GM12878 (cell line): ENCODE data around the gene SGIP1. TPM values are rescaled to one million over a fixed set of nuclear protein-coding genes. Genes with fewer than 3 reads are reported as not detected.

Experiments used
- ATAC-seq: fragments of 200-7000 bp; cut with Tn5 transposase; 3 replicates; pipeline ENCODE4 v1.9.1; 2020; ENCODE audit warnings: mild to moderate bottlenecking, moderate library complexity
- BruUV-seq: library from RNA; stranded (reverse); fragments of 400-500 nt; replicated peaks from 2 replicates; lab custom pipeline; 2021; lab: Mats Ljungman, UMichigan
- CTCF ChIA-PET: fragments of 300-600 bp; sonication (Branson Sonifier 250); formaldehyde crosslinking; extraction: SDS; loops from one replicate; lab custom pipeline; 2021; ENCODE audit warnings: inconsistent platforms; lab: Yijun Ruan, JAX
- POLR2A ChIA-PET: fragments of 350-600 bp; formaldehyde crosslinking; extraction: SDS; loops from one replicate; lab custom pipeline; 2021; ENCODE audit warnings: inconsistent platforms; lab: Charles Lee
- RAD21 ChIA-PET: fragments of 300-600 bp; sonication (Branson Sonifier 250); formaldehyde crosslinking; loops from one replicate; lab custom pipeline; 2023; ENCODE audit warnings: antibody characterized with exemption; ENCODE audit not compliant: unreplicated experiment; lab: Charles Lee
- SMC1A ChIA-PET: fragments of 300-600 bp; sonication (Branson Sonifier 250); formaldehyde crosslinking; loops from one replicate; lab custom pipeline; 2023; ENCODE audit not compliant: unreplicated experiment, uncharacterized antibody; lab: Charles Lee
- DNase-seq: peaks from one replicate; pipeline ENCODE4 v3.0.0-alpha.2; 2011; ENCODE audit warnings: low read depth, low spot score
- FAIRE-seq: peaks from 3 replicates; lab custom pipeline; 2011; peaks lifted over from hg19 to GRCh38; lab: Jason Lieb, UNC
- H2AFZ ChIP-seq: 2 replicates; pipeline ENCODE4 v1.6.0; 2011; ENCODE audit warnings: low read depth, low read length, control low read depth; ENCODE audit not compliant: control insufficient read depth
- H3K27ac ChIP-seq: 2 replicates; pipeline ENCODE4 v1.5.1; 2011; ENCODE audit warnings: control low read depth; ENCODE audit not compliant: control insufficient read depth, insufficient read depth
- H3K27me3 ChIP-seq, 2 experiments: replicated peaks in 1 of 2; 2 replicates each; pipeline versions ENCODE4 v1.6.0 to v1.6.1; 2011; ENCODE audit warnings: low read length in 1 of 2; ENCODE audit not compliant: control insufficient read depth in 2 of 2, insufficient read depth in 2 of 2
- H3K36me3 ChIP-seq, 2 experiments: 2 replicates each; pipeline ENCODE4 v1.5.1; 2011; ENCODE audit warnings: low read length in 1 of 2; ENCODE audit not compliant: control insufficient read depth in 2 of 2, insufficient read depth in 2 of 2
- H3K4me1 ChIP-seq: 2 replicates; pipeline ENCODE4 v1.6.1; 2011; ENCODE audit warnings: mild to moderate bottlenecking, low read length, moderate library complexity, mixed read lengths; ENCODE audit not compliant: control insufficient read depth, insufficient read depth
- H3K4me2 ChIP-seq: 2 replicates; pipeline ENCODE4 v1.6.0; 2011; ENCODE audit warnings: control low read depth; ENCODE audit not compliant: control insufficient read depth, insufficient read depth
- H3K4me3 ChIP-seq: fragments of 200-600 bp; sonication (generic); 2 replicates; pipeline ENCODE4 v1.5.1; 2016
- H3K79me2 ChIP-seq: 2 replicates; pipeline ENCODE4 v1.6.0; 2011; ENCODE audit warnings: low read length; ENCODE audit not compliant: control insufficient read depth, insufficient read depth
- H3K9ac ChIP-seq: 2 replicates; pipeline ENCODE4 v1.8.0; 2011; ENCODE audit warnings: low read length, control low read depth, mixed read lengths; ENCODE audit not compliant: control insufficient read depth, insufficient read depth
- H3K9me3 ChIP-seq: replicated peaks from 3 replicates; pipeline ENCODE4 v1.5.1; 2011; ENCODE audit warnings: mild to moderate bottlenecking, low read length; ENCODE audit not compliant: control insufficient read depth, insufficient read depth
- H4K20me1 ChIP-seq: 2 replicates; pipeline ENCODE4 v1.6.0; 2011; ENCODE audit not compliant: control insufficient read depth, insufficient read depth
- BACH1 ChIP-seq: fragments of 450-650 bp; IDR thresholded peaks from 2 replicates; pipeline ENCODE4 v1.6.1; 2017; ENCODE audit warnings: mild to moderate bottlenecking, borderline replicate concordance
- CBFB ChIP-seq: IDR thresholded peaks from 2 replicates; pipeline ENCODE4 v1.6.1; 2016; ENCODE audit warnings: antibody characterized with exemption, low read depth
- RAD21 ChIP-seq: IDR thresholded peaks from 2 replicates; pipeline ENCODE4 v1.6.1; 2011; ENCODE audit warnings: mild to moderate bottlenecking, low read depth, low read length, moderate library complexity; ENCODE audit not compliant: insufficient read depth
- SIN3A ChIP-seq: IDR thresholded peaks from 2 replicates; pipeline ENCODE4 v1.6.1; 2012; ENCODE audit warnings: low read depth, low read length, improper control_type of control experiment
- SIX5 ChIP-seq: IDR thresholded peaks from 2 replicates; pipeline ENCODE4 v1.6.1; 2011; ENCODE audit warnings: mild to moderate bottlenecking, low read depth, low read length, moderate library complexity; ENCODE audit not compliant: severe bottlenecking
- SMARCA5 ChIP-seq: fragments of 450-650 bp; IDR thresholded peaks from 2 replicates; pipeline ENCODE4 v1.6.1; 2017; ENCODE audit warnings: mild to moderate bottlenecking
- TCF3 ChIP-seq: IDR thresholded peaks from 2 replicates; pipeline ENCODE4 v1.6.1; 2012; ENCODE audit warnings: low read depth, mild to moderate bottlenecking, low read length, borderline replicate concordance; ENCODE audit not compliant: insufficient read depth
- USF1 ChIP-seq: IDR thresholded peaks from 2 replicates; pipeline ENCODE4 v1.6.1; 2011; ENCODE audit warnings: borderline replicate concordance, low read depth, mild to moderate bottlenecking, moderate library complexity, mixed read lengths, low read length; ENCODE audit not compliant: insufficient read depth; ENCODE audit errors: extremely low read length
- ZBED1 ChIP-seq: IDR thresholded peaks from 2 replicates; pipeline ENCODE4 v1.6.1; 2016; ENCODE audit warnings: borderline replicate concordance
- ZBTB4 ChIP-seq: fragments of 450-650 bp; formaldehyde crosslinking; IDR thresholded peaks from 2 replicates; pipeline ENCODE4 v1.4.0; 2022; ENCODE audit warnings: mild to moderate bottlenecking, moderate library complexity
- in situ Hi-C: fragments of 300-500 bp; cut with MboI; formaldehyde crosslinking; loops from 9 replicates; pipeline ENCODE4 v1.14.3; 2018; ENCODE audit warnings: mixed read lengths
- intact Hi-C: fragments of 100-400 bp; cut with micrococcal nuclease; formaldehyde crosslinking; loops from one replicate; pipeline ENCODE4 v1.14.2; 2022; ENCODE audit not compliant: unreplicated experiment
- polyA plus RNA-seq, 11 experiments: library from polyadenylated mRNA; depleted of rRNA in 4 of 11; unstranded in 6 of 11; stranded (reverse) in 5 of 11; fragments of >200 nt; fragmentation: Nextera tagmentation in 4 of 11; fragmentation: Illumina TruSeq in 1 of 11; extraction: Ambion mirVana in 4 of 11; extraction: Trizol in 1 of 11; gene quantifications; 1 replicate in 1 of 11; 2 replicates in 10 of 11; pipeline versions ENCODE4 v1.2.1 to v1.2.3, GENCODE V29; 2011 to 2016; ENCODE audit warnings: inconsistent platforms in 2 of 11, missing spikeins in 2 of 11, low read depth in 1 of 11
- total RNA-seq, 4 experiments: library from RNA; depleted of rRNA in 3 of 4; stranded (reverse); fragments of >200 nt in 3 of 4; fragmentation: Illumina TruSeq in 1 of 4; extraction: Trizol in 1 of 4; gene quantifications; 2 replicates each; pipeline versions ENCODE4 v1.2.1 to v1.2.3, GENCODE V29; 2013 to 2021

Gene SGIP1
- total and polyA plus RNA-seq, 10 of the 15 experiments (the other 5 are each of a cell fraction or from before 2014, with no cell fraction given) = 0.15 TPM; not detected in 9

GRCh38 chr1:66692681-66693080 lies 158.7 kb downstream of the SGIP1 start (continued):
- TF ChIP-seq SIN3A (no peak), ZBTB4 (CRISPR knock-in tag) (no peak), USF1 (no peak)
- TF ChIP-seq, all 136 proteins: peak for 0

GRCh38 chr1:66693856-66694255 lies 159.9 kb downstream of the SGIP1 start:
- RAD21 ChIA-PET = no interaction called here
- no TSS peak for BruUV-seq
- no peak for FAIRE-seq
- CTCF ChIA-PET = no interaction called here
- in situ Hi-C loops (no loop called here), intact Hi-C loops (no loop called here)
- POLR2A ChIA-PET = no interaction called here
- H3K36me3 ChIP-seq = no peaks in the 10 kb centered on the region
- no peaks in the 10 kb centered on the region for H3K79me2 ChIP-seq
- no peak for TF ChIP-seq RAD21
- TF ChIP-seq CBFB = no peak
- no peak for TF ChIP-seq TCF3
- no peak for TF ChIP-seq BACH1
- TF ChIP-seq SIX5 = no peak
- no peak for TF ChIP-seq ZBED1
- no peak for TF ChIP-seq SMARCA5
- H3K4me2 ChIP-seq = no peak overlapping the region
- H3K4me1 ChIP-seq = no peaks in the 10 kb centered on the region
- H4K20me1 ChIP-seq = no peaks in the 10 kb centered on the region
- ATAC-seq = no peak
- H3K9ac ChIP-seq = no peak overlapping the region
- no peak for DNase-seq
- no peaks in the 10 kb centered on the region for H3K27me3 ChIP-seq
- H3K4me3 ChIP-seq = no peak overlapping the region
- H3K9me3 ChIP-seq = no peaks in the 10 kb centered on the region
- H3K27ac ChIP-seq = no peak overlapping the region
- SMC1A ChIA-PET = interaction anchor here (2.1 kb wide), 1 partner anchor 10 kb away, joined by 6 read pairs; no protein-coding TSS in a partner anchor
- no peak overlapping the region for H2AFZ ChIP-seq
